Measurements from ENCODE around the gene TOR4A.
A peak's percentile ranks its signal among the peaks of the same experiment; 100 is the strongest.

Gene TOR4A

GRCh38 chr9:137309368-137310188 is 32.1 kb downstream of the TOR4A start:
- DNase-seq, result peak; percentile 11

GRCh38 chr9:137310189-137311052 is 32.9 kb downstream of the TOR4A start:
- DNase-seq, result no peak

GRCh38 chr9:137311171-137311985 is 33.9 kb downstream of the TOR4A start:
- peak; percentile 44 for DNase-seq

- DNase-seq, result no peak
Observed at GRCh38 chr9:137311986-137312851, 34.7 kb downstream of the TOR4A start.

- DNase-seq, result no peak
Observed at GRCh38 chr9:137312852-137313325, 35.4 kb downstream of the TOR4A start.

GRCh38 chr9:137313326-137313936 is 35.9 kb downstream of the TOR4A start:
- no peak for DNase-seq

GRCh38 chr9:137313956-137314560 is 36.5 kb downstream of the TOR4A start:
- no peak for DNase-seq

- peak; percentile 16 for DNase-seq
Observed at GRCh38 chr9:137314561-137315560, 37.3 kb downstream of the TOR4A start.

GRCh38 chr9:137315581-137316011 is 38.1 kb downstream of the TOR4A start:
- DNase-seq, result peak; percentile 14

- peak; percentile 18 for DNase-seq
Observed at GRCh38 chr9:137316012-137316981, 38.8 kb downstream of the TOR4A start.

GRCh38 chr9:137317021-137317717 is 39.6 kb downstream of the TOR4A start:
- DNase-seq, result peak; percentile 13

- DNase-seq, result no peak
Observed at GRCh38 chr9:137317718-137318511, 40.4 kb downstream of the TOR4A start.

- no peak for DNase-seq
Observed at GRCh38 chr9:137318602-137319001, 41.1 kb downstream of the TOR4A start.

GRCh38 chr9:137319011-137319738 is 41.6 kb downstream of the TOR4A start:
- no peak for DNase-seq

GRCh38 chr9:137319739-137320551 is 42.4 kb downstream of the TOR4A start:
- DNase-seq, result no peak

Data from activated CD8-positive, alpha-beta memory T cell treated with anti-CD3 and anti-CD28 coated beads, Interleukin-2, amount 50 U/mL, for 4 hours (primary cell).